AG04449 (cell line): ENCODE results near the gene SPAG9.

ENCODE experiments used
- CTCF ChIA-PET: fragments of 350-600 bp; formaldehyde crosslinking; extraction: SDS; loops from one replicate; lab custom pipeline; 2021; ENCODE audit warnings: antibody characterized with exemption; lab: Yijun Ruan, JAX
- POLR2A ChIA-PET: fragments of 400-600, 350-600 bp; formaldehyde crosslinking; extraction: SDS; loops from one replicate; lab custom pipeline; 2020; ENCODE audit warnings: antibody characterized with exemption, inconsistent platforms; lab: Yijun Ruan, JAX
- DNase-seq: peaks from one replicate; pipeline ENCODE4 v3.0.0-alpha.2; 2010; ENCODE audit warnings: low read depth, low spot score
- H3K4me3 ChIP-seq: 2 replicates; pipeline ENCODE4 v1.5.1; 2011; ENCODE audit warnings: low read depth, mild to moderate bottlenecking, control low read depth, low read length
- TF ChIP-seq, protein P1 (sequence below): IDR thresholded peaks from one replicate; pipeline ENCODE4 v1.5.1; 2011; ENCODE audit warnings: mild to moderate bottlenecking, moderate library complexity, low read length, control low read depth, inconsistent platforms; ENCODE audit not compliant: insufficient read depth; ENCODE audit errors: missing control alignments

The SPAG9 gene

DNA sequence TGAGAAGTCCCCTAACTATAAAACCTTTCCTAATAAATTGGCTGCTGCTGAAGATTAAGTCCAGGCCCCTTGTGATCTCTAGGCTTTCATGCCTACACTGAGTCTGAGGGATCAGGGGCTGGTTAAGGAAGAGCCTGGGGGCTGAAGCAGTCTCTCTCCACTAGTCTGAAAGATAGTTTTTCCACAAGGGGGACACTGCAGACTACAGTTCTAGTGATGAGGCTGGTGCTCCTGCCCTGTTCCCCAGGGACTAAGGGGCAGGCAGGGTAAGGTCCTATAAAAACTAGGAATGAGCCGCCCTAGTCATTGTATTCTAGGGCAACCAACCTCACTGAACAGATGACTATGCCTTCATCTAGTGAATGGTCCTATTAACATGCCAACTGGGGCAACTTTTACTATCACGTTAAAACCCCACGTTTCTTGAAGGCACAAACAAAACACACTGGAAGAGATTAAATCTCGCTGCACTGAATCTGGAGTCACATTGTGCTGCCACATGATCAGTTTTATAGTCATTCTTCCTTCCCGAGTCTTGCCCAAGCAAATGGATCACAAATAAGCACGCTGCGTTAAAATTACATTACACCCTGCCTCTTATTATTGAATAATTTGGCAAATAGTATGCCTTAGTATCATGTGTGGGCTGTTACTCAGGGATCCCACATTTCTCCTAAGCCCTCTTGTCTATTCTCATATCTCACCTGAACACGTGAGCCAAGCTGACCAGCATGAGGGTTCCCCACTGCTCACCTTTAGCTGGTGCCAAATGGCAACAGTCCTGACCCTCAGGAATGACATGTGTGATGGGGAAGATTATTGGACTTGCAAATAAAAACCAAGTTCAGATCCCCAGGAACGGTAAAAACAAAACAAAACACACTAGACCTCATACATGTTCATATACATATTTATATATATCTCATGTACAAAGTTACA lies 159.1 kb downstream of the SPAG9 start:
- CTCF ChIA-PET, result interaction anchor here (1.8 to 8.2 kb wide), 2 partner anchors 111 to 117 kb away, joined by 6 to 109 read pairs; no protein-coding TSS in a partner anchor
- no peak overlapping the region for H3K4me3 ChIP-seq
- POLR2A ChIA-PET, result interaction anchor here (1.6 kb wide), 1 partner anchor 95 kb away, joined by 9 read pairs; the partner anchor contains the start of gene TOB1

DNA sequence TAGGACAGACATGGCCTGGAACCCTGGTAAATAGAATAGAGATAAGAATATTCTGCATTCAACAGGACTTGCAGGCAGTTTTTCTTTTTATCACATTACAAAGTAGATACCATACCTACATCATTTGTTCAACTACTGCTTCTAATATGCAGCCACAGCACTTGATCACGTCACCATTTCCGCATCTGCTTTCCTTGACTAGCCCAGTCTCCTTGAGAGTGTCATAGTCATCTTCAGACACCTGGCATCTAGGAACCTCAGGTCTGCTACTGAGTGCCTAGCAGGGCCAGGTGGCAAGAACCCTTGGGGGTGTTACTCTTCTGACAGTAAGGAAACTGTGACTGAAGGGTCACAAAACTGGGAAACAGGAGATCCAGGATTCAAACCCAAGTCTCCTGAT lies 161.3 kb downstream of the SPAG9 start:
- CTCF ChIA-PET, result interaction anchor here (1.5 to 21.7 kb wide), 7 partner anchors 11 to 174 kb away, joined by 4 to 758 read pairs (median 13); partner anchors contain the start of gene TOB1

More for the DNA sequence above, 159.1 kb downstream of the SPAG9 start:
- TF ChIP-seq, protein P1, sequence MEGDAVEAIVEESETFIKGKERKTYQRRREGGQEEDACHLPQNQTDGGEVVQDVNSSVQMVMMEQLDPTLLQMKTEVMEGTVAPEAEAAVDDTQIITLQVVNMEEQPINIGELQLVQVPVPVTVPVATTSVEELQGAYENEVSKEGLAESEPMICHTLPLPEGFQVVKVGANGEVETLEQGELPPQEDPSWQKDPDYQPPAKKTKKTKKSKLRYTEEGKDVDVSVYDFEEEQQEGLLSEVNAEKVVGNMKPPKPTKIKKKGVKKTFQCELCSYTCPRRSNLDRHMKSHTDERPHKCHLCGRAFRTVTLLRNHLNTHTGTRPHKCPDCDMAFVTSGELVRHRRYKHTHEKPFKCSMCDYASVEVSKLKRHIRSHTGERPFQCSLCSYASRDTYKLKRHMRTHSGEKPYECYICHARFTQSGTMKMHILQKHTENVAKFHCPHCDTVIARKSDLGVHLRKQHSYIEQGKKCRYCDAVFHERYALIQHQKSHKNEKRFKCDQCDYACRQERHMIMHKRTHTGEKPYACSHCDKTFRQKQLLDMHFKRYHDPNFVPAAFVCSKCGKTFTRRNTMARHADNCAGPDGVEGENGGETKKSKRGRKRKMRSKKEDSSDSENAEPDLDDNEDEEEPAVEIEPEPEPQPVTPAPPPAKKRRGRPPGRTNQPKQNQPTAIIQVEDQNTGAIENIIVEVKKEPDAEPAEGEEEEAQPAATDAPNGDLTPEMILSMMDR, result no peak
- DNase-seq, result no peak

DNA sequence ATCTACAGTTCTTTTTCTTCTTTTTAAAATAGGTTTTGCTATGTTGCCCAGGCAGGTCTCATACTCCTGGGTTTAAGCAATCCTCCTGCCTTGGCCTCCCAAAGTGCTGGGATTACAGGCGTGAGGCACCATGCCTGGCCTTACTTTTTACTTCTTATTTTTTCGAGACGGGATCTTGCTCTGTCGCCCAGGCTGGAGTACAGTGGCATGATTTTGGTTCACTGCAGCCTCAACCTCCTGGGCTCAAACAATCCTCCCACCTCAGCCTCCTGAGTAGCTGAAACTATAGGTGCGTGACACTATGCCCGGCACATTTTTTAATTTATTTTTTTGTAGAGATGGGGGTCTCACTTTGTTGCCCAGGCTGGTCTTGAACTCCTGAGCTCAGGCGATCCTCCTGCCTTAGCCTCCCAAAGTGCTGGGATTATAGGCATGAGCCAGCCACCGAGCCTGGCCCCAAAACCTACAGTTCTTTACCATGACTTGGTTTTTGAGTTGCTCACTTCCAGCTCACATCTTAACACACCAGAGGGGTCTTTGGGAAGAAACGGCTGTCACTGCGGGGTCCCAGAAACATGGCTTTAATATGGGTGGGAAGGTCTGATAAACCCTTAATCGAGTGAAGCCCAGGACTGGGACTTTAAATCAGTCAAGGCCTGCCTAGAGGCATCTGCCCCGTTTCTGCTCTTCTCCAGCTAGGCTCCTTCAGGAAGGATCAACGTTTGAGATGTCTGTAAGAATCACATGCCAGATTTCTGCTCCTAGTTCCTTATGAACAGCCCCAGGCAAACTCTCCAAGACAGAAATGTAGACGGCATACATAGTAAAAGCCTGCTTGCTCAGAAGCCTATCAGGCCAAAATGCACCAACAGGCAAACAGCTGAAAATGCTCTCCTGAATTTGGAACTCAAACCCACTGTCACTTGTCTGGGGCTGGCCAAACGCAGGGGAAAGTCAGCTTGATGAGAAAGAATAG lies 162.8 kb downstream of the SPAG9 start:
- CTCF ChIA-PET, result interaction anchor here (0.5 to 21.7 kb wide), 23 partner anchors 7 to 173 kb away, joined by 3 to 758 read pairs (median 5); partner anchors contain the start of gene TOB1
- POLR2A ChIA-PET, result interaction anchor here (1.0 kb wide), 1 partner anchor 92 kb away, joined by 3 read pairs; the partner anchor contains the start of gene TOB1
- TF ChIP-seq, protein P1, result no peak
- no peak for DNase-seq
- H3K4me3 ChIP-seq, result no peak overlapping the region

More for the DNA sequence above, 161.3 kb downstream of the SPAG9 start:
- TF ChIP-seq, protein P1, result no peak
- no peak for DNase-seq
- no peak overlapping the region for H3K4me3 ChIP-seq
- POLR2A ChIA-PET, result no interaction called here

DNA sequence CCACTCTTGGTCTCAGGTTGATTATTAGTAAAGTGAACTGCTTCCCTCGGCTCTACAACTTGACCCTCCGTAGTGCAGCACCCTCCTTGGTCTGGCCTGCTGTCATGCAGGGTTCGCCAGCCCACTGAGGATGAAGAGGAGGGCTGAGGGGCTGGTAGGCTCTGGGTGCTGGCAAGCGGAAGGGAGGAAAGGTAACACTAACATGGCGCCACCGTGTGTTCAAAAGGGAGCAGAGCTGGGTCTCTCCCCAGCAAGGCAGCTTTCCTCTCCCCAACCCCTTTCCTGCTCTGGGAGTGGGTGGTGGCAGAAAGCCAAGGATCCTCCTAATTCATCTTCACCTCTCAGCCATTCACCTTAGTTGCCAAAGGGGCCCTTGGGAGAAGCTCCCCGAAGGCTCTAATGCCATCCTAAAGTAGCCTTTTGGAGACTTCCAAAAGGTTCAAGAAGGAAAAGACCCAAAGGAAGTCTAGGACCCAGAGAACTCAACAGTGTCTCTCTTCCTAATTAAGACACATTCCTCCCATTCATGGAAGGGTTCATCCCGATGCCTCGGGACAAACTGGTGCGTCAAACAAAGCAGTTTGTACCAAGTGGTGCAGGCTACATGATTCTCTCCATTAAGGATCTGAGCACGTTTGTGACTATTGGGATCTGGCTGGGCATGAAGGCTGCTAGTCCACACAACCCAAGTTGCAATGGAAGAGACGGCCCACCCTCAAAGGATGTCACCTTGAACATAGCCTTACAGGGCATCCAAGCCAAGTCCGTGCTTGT lies 163.7 kb downstream of the SPAG9 start:
- CTCF ChIA-PET, result interaction anchor here (0.6 to 21.7 kb wide), 27 partner anchors 8 to 413 kb away, joined by 3 to 758 read pairs (median 5); partner anchors contain the start of gene TOB1
- POLR2A ChIA-PET, result interaction anchor here (8.2 kb wide), 1 partner anchor 92 kb away, joined by 126 read pairs; the partner anchor contains the start of gene TOB1
- TF ChIP-seq, protein P1, result peak; percentile 77
- no peak overlapping the region for H3K4me3 ChIP-seq
- no peak for DNase-seq

DNA sequence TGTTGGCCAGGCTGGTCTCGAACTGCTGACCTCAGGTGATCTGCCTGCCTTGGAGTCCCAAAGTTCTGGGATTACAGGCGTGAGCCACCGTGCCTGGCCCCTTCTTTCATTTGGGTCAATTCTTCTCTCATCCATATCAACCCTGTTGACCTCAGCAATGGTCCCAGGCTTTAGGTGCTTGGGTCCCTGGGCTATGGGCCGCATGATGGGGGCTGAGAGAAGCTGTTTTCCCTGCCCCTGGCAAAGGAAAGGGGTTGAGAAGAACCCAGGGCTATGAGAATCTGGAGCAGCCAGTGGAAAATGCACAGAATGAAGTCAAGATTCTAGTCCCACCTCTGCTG lies 164.3 kb downstream of the SPAG9 start:
- TF ChIP-seq, protein P1, result no peak
- CTCF ChIA-PET, result interaction anchor here (0.6 to 21.7 kb wide), 26 partner anchors 8 to 413 kb away, joined by 3 to 758 read pairs (median 6); partner anchors contain the start of gene TOB1
- DNase-seq, result no peak
- POLR2A ChIA-PET, result interaction anchor here (8.2 kb wide), 1 partner anchor 91 kb away, joined by 126 read pairs; the partner anchor contains the start of gene TOB1
- H3K4me3 ChIP-seq, result no peak overlapping the region
